Muscle layer of colon (tissue), 2 donors: ENCODE results near the gene DRG2.

Source experiments
- H3K27ac ChIP-seq: one replicate; pipeline ENCODE4 v1.7.0; 2013; ENCODE audit warnings: low read depth, mild to moderate bottlenecking, low read length, moderate library complexity
- H3K27me3 ChIP-seq, 2 donors: one replicate each; pipeline ENCODE4 v1.7.0; 2013; ENCODE audit warnings: low read length in 2 of 2, mild to moderate bottlenecking in 2 of 2; ENCODE audit not compliant: insufficient read depth in 2 of 2, control insufficient read depth in 1 of 2
- H3K36me3 ChIP-seq: one replicate; pipeline ENCODE4 v1.7.0; 2013; ENCODE audit warnings: mild to moderate bottlenecking, low read length; ENCODE audit not compliant: insufficient read depth
- H3K4me1 ChIP-seq: one replicate; pipeline ENCODE4 v1.7.0; 2013; ENCODE audit warnings: mild to moderate bottlenecking, low read length; ENCODE audit not compliant: insufficient read depth
- H3K4me3 ChIP-seq, 2 donors: one replicate each; pipeline ENCODE4 v1.7.0; 2013; ENCODE audit warnings: low read length in 2 of 2, low read depth in 1 of 2, mild to moderate bottlenecking in 1 of 2, moderate library complexity in 1 of 2
- H3K9ac ChIP-seq: one replicate; pipeline ENCODE4 v1.7.0; 2013; ENCODE audit warnings: low read length
- H3K9me3 ChIP-seq: one replicate; pipeline ENCODE4 v1.7.0; 2013; ENCODE audit warnings: mild to moderate bottlenecking, low read length
- donor health status: abdominal sarcoma.
- donor health status: Adenocarcinoma of cecum.

The DRG2 gene

GRCh38 chr17:18146980-18147379, 59.2 kb downstream of the DRG2 start:
- no peak overlapping the region for H3K4me3 ChIP-seq
- no peak overlapping the region for H3K9ac ChIP-seq
- peaks cover 0 to 16% of the 10 kb centered on the region in 2 donors for H3K27me3 ChIP-seq
- no peaks in the 10 kb centered on the region for H3K4me1 ChIP-seq
- H3K9me3 ChIP-seq: no peaks in the 10 kb centered on the region
- H3K36me3 ChIP-seq: no peaks in the 10 kb centered on the region
- H3K27ac ChIP-seq: no peak overlapping the region

- Histone ChIP-seq H3K4me3 (no peak overlapping the region), H3K4me1 (peaks cover 8% of the 10 kb centered on the region), H3K27ac (no peak overlapping the region)
Observed at GRCh38 chr17:18148586-18148985, 60.8 kb downstream of the DRG2 start.

GRCh38 chr17:18151290-18151689, 63.5 kb downstream of the DRG2 start:
- Histone ChIP-seq H3K4me3 (no peak overlapping the region), H3K9ac (no peak overlapping the region), H3K36me3 (no peaks in the 10 kb centered on the region), H3K27ac (no peak overlapping the region), H3K9me3 (no peaks in the 10 kb centered on the region), H3K4me1 (peaks cover 8% of the 10 kb centered on the region), H3K27me3 (no peaks in the 10 kb centered on the region)

More at GRCh38 chr17:18148586-18148985, 60.8 kb downstream of the DRG2 start:
- no peaks in the 10 kb centered on the region for H3K36me3 ChIP-seq
- H3K9me3 ChIP-seq: no peaks in the 10 kb centered on the region
- peaks cover 0 to under 1% of the 10 kb centered on the region in 2 donors for H3K27me3 ChIP-seq
- H3K9ac ChIP-seq: no peak overlapping the region

GRCh38 chr17:18155179-18155578, 67.4 kb downstream of the DRG2 start:
- H3K4me1 ChIP-seq: peaks cover 13% of the 10 kb centered on the region
- H3K36me3 ChIP-seq: no peaks in the 10 kb centered on the region
- no peaks in the 10 kb centered on the region for H3K27me3 ChIP-seq
- no peak overlapping the region for H3K27ac ChIP-seq
- no peaks in the 10 kb centered on the region for H3K9me3 ChIP-seq
- no peak overlapping the region for H3K9ac ChIP-seq
- no peak overlapping the region for H3K4me3 ChIP-seq

GRCh38 chr17:18156171-18156975, 68.6 kb downstream of the DRG2 start:
- Histone ChIP-seq H3K4me3 (no peak overlapping the region), H3K4me1 (peaks cover 13% of the 10 kb centered on the region), H3K36me3 (no peaks in the 10 kb centered on the region), H3K9ac (no peak overlapping the region), H3K9me3 (no peaks in the 10 kb centered on the region), H3K27ac (no peak overlapping the region), H3K27me3 (no peaks in the 10 kb centered on the region)

- H3K36me3 ChIP-seq: no peaks in the 10 kb centered on the region
- no peak overlapping the region for H3K27ac ChIP-seq
- peaks cover 13% of the 10 kb centered on the region for H3K4me1 ChIP-seq
Observed at GRCh38 chr17:18156976-18157280, 69.2 kb downstream of the DRG2 start.

More at GRCh38 chr17:18156976-18157280, 69.2 kb downstream of the DRG2 start:
- Histone ChIP-seq H3K9ac (no peak overlapping the region), H3K27me3 (no peaks in the 10 kb centered on the region), H3K9me3 (no peaks in the 10 kb centered on the region), H3K4me3 (no peak overlapping the region)
